Ovary (tissue), 3 donors: ENCODE results near the gene CRYZL1.

Experiments
- CTCF ChIP-seq, 3 donors: fragments of 450-650 bp in 2 of 3; fragments of 200-600 bp in 1 of 3; IDR thresholded peaks; one replicate each; pipeline versions ENCODE4 v1.5.1 to v1.8.0; 2016 to 2022; ENCODE audit warnings: antibody characterized with exemption in 3 of 3, mild to moderate bottlenecking in 1 of 3
- EP300 ChIP-seq: sonication (generic); formaldehyde crosslinking; IDR thresholded peaks from one replicate; pipeline ENCODE4 v1.6.1; 2017; ENCODE audit warnings: antibody characterized with exemption
- POLR2A ChIP-seq: fragments of 450-650 bp; IDR thresholded peaks from one replicate; pipeline ENCODE4 v1.6.1; 2017; ENCODE audit warnings: antibody characterized with exemption, mild to moderate bottlenecking, moderate library complexity
- donor health status: DM: no; HTN: no; CAD: no.

DNA sequence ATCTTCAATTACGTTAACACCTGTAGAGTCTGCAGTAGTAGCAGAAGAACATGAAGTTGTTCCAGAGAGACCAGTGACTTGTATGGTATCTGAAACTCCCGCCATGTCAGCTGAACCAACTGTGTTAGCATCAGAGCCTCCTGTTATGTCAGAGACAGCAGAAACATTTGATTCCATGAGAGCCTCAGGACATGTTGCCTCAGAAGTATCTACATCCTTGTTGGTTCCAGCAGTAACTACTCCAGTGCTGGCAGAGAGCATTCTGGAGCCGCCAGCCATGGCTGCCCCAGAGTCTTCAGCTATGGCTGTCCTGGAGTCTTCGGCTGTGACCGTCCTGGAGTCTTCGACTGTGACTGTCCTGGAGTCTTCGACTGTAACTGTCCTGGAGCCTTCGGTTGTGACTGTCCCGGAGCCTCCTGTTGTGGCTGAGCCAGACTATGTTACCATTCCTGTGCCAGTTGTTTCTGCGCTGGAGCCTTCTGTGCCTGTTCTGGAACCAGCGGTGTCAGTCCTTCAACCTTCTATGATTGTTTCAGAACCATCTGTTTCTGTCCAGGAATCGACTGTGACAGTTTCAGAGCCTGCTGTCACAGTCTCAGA, 88.4 kb downstream of the CRYZL1 start:
- TF ChIP-seq CTCF (IDR thresholded peaks at IDR 0.05): no peak
- TF ChIP-seq POLR2A: no peak
- no peak for TF ChIP-seq EP300
